ENCODE results near the gene SLCO2B1.

The SLCO2B1 gene

DNA sequence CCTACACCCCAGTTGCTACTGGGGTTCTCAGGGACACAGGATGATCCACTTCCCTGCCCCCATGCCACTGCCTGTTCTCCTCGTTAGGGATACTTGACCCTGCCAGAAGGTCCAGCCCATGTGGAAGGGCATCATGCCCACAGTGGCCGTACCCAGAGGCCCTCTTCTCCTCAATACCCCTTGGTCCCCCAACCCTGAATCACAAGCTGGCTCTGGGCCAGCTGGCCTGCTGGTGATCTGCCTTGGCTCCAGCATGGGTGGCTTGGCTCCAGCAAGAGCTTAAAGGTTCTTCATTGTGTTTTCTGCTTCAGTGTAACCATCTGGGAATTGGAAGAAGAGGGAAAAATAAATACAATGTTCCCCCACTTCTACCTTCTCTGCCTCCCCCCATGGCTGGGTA lies 78.6 kb downstream of the SLCO2B1 start:
- Mint-ChIP-seq H3K27me3 (ENCODE audit: low read depth) (peaks cover 4% of the 10 kb centered on the region), H3K36me3 (ENCODE audit: low read depth) (no peaks in the 10 kb centered on the region), H3K9me3 (no peaks in the 10 kb centered on the region), H3K4me1 (ENCODE audit: low read depth) (no peaks in the 10 kb centered on the region), H3K27ac (no peak overlapping the region), H3K4me3 (no peak overlapping the region)

DNA sequence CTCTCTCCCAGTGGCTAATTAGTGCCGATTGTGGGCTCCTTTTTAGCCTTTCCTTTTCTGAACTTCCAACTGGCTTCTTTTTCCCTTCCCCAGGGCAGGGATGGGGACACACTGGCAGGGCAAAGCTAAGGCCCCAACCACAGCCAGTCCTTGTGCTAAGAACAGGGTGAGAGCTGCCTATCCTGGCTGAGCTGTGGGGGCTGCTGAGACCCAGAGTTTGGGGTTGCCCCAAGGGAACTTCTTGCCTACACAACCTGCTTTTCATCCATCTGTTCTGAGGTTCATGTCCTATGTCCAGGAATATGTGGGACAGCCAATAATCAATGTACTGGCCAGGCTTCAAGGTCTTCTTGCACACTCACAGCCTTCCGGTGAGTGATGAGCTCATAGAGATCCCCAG lies 79.7 kb downstream of the SLCO2B1 start:
- Mint-ChIP-seq H3K36me3 (ENCODE audit: low read depth) (no peaks in the 10 kb centered on the region), H3K9me3 (no peaks in the 10 kb centered on the region), H3K27ac (no peak overlapping the region), H3K4me3 (no peak overlapping the region), H3K27me3 (ENCODE audit: low read depth) (peaks cover 7% of the 10 kb centered on the region), H3K4me1 (ENCODE audit: low read depth) (no peaks in the 10 kb centered on the region)

DNA sequence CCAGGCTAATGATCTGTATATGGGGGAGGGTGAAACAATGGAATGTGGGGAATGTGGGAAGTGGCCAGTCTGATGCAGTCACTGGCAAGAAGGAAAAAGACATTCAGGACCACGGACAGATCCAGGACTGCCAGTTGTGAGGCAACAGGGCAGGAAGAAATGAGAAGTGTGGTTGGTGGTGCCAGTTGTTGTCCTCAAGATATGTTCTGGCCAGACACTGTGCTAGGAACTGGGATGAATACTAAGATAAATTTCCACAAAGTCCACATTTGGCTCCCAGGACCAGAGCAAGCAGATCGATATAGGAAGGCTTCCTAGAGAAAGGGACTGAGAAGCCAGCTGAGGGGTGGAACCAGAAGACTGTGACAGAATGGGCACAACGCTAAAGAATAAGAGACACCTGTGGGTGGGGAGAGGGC lies 82.9 kb downstream of the SLCO2B1 start:
- H3K27ac Mint-ChIP-seq, result no peak overlapping the region
- H3K36me3 Mint-ChIP-seq (ENCODE audit: low read depth), result no peaks in the 10 kb centered on the region
- H3K27me3 Mint-ChIP-seq (ENCODE audit: low read depth), result peaks cover 23% of the 10 kb centered on the region
- no peaks in the 10 kb centered on the region for H3K9me3 Mint-ChIP-seq
- H3K4me3 Mint-ChIP-seq, result no peak overlapping the region
- no peaks in the 10 kb centered on the region for H3K4me1 Mint-ChIP-seq (ENCODE audit: low read depth)

DNA sequence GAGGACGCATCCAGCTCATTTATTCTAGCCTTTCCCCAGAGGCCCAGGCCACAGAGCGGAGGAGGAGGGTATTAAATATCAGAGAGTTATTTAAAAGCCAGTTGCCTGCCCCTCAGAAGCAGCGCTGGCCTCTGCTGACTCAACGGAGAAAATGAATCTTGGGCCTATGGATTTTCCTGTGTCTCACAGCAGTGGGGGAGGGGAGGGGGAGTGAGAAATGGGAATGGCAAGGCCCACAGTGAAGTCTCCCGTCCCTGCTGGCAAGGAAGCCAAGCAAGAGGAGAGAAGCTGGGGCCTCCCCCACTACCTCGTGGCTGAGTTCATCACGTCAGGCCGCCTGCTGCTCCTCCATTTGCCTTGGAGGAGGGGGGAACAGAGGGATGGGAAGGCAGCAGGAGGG lies 85.2 kb downstream of the SLCO2B1 start:
- H3K27ac Mint-ChIP-seq, result no peak overlapping the region
- no peaks in the 10 kb centered on the region for H3K9me3 Mint-ChIP-seq
- H3K4me3 Mint-ChIP-seq, result no peak overlapping the region
- no peaks in the 10 kb centered on the region for H3K36me3 Mint-ChIP-seq (ENCODE audit: low read depth)
- H3K27me3 Mint-ChIP-seq (ENCODE audit: low read depth), result peaks cover 40% of the 10 kb centered on the region
- H3K4me1 Mint-ChIP-seq (ENCODE audit: low read depth), result no peaks in the 10 kb centered on the region

DNA sequence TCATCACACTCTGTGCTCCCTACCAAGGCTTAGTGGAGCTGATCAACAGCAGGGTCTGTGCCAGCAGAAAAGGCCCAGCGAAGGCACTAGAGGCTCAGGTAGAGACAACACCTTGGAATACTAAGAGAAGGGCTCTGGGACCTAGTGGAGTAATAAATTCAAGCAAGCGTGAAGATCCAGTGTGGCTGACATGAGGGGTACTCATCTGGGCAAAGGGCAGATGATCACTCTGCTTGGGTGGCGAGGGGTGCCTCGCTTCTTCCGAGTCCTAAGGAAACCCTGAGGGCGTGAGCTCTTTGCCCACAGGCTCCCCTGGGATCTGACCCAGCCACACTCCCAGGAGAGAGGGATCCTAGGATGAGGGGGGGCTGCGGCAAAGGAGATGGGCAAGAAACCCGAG lies 86.1 kb downstream of the SLCO2B1 start:
- Mint-ChIP-seq H3K27me3 (ENCODE audit: low read depth) (peaks cover 41% of the 10 kb centered on the region), H3K36me3 (ENCODE audit: low read depth) (no peaks in the 10 kb centered on the region)

DNA sequence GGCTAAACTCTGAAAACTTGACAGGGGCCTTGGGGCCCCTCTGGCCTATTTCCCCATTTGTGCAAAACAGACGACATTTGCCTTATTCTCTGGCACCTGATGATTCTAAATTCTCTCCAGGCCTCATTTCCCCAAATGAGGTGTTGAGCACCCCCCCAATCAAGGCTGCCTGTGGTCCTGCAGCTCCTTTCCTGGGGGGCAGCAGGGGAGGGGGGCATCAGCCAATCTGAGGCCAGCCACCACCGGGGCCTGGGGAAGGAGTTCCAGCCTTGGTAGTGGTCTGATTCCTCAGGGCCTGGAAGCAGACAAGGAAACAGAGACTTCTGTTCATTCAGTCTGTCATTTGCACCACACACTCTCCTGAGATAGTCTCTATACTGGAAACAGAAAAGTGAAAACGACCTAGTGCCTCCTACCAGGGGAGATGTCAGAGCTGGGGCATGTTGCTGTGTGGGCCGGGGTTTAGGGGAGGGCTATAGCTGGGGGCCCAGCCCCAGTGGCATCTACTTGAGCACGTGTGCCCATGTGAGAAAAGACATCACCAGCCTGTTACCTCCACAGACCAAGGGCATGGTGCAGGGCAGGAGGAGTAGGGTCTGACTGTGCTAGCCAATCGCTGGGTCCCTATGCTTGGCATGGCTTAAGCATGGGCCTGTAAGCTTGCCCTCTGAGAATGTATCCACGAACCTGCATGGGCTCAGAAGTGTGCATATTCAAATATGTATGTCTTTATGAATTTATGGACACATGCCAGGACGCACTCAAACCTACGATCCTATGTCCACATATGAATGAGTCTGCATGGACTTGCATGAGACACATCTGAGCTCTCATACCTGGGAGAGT lies 87.9 kb downstream of the SLCO2B1 start:
- no peaks in the 10 kb centered on the region for H3K36me3 Mint-ChIP-seq (ENCODE audit: low read depth)
- no peak overlapping the region for H3K27ac Mint-ChIP-seq
- no peaks in the 10 kb centered on the region for H3K9me3 Mint-ChIP-seq
- peak overlapping the region; percentile 40 for H3K4me3 Mint-ChIP-seq
- peaks cover 4% of the 10 kb centered on the region for H3K4me1 Mint-ChIP-seq (ENCODE audit: low read depth)
- peaks cover 59% of the 10 kb centered on the region for H3K27me3 Mint-ChIP-seq (ENCODE audit: low read depth)

More for the DNA sequence above, 86.1 kb downstream of the SLCO2B1 start:
- Mint-ChIP-seq H3K9me3 (no peaks in the 10 kb centered on the region), H3K27ac (no peak overlapping the region), H3K4me1 (ENCODE audit: low read depth) (peaks cover under 1% of the 10 kb centered on the region), H3K4me3 (no peak overlapping the region)

DNA sequence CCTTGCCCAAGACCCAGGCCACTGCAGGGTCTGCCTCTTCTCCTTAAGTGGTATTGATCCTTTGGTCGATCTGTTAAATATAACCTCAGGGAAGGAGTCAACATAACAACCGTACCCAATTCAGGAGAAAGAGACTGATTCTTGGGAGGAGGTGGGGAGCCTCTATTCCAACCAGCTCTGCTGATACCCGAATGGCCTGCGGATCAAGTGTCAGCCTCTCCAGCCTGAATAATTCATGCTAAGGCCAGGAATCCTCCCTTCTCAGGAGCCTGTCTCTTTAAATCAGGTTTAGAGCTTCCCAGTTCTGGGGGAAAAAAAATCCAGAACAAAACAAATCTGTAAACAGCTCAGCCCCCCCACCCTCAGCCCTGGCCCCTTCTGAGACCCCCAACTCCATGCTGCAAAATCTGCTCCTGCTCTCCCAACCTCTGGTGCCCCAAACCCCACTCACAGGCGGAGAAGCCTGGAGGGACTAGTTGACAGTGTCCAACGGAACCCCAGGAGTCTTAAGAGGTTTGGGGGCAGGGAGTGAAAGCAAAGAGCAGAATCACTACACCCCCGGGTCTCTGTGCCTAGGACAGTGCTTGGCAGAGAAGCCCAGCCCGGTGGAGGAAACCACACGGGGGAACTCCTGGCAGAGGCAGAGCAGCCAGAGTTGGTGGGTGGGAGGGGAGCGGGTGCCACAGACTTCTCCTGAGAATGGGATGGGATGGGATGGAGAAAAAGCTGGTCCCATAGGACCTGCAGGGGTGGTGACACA lies 88.8 kb downstream of the SLCO2B1 start:
- Mint-ChIP-seq H3K4me3 (peak overlapping the region; percentile 72), H3K9me3 (no peaks in the 10 kb centered on the region), H3K4me1 (ENCODE audit: low read depth) (peaks cover 4% of the 10 kb centered on the region), H3K36me3 (ENCODE audit: low read depth) (no peaks in the 10 kb centered on the region), H3K27ac (no peak overlapping the region), H3K27me3 (ENCODE audit: low read depth) (peaks cover 68% of the 10 kb centered on the region)

DNA sequence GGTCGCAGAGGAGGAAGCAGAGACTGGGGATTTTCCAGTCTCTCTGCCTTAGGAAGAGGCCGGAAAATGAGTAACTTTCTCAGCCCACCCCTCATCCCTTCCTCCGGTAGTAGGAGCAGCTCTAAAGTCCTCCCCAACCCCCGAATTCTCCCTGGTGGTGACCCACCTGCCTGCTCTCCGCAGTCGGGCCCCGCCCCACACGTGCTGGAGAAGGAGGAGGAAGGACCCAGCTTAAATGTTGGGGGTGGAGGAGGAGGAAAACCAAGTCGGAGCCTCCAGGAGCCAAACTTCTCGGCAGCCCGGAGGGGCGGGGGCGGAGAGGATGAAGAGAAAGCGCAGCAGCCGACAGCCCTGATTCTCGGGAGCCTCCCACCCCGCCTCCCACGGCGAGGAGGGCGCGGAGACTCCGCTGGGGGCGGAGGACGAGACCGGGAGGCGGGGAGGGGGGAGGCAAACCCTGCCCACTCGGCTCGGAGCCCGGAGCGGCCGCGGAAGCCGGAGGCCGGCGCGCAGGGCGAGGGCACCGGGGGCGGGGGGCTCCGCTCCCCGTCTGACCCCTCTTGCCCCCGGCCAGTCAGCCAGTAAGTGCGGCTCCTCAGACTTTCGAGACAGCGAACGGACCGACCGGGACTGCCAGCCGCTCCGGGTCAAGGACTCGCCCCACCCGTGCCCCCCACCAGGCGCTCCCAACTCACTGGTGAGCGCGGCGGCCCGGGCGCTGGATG lies 89.6 kb downstream of the SLCO2B1 start, which contains the start of gene TPBGL:
Gene TPBGL (plus strand): TSS at position 464 of the 725 bp plus-strand sequence. CDS start 276 bp downstream, outside the sequence.
- Mint-ChIP-seq H3K4me3 (peak within 1 kb of the TSS; percentile 72), H3K27me3 (ENCODE audit: low read depth) (peaks cover 74% of the 10 kb centered on the region), H3K4me1 (ENCODE audit: low read depth) (peaks cover 4% of the 10 kb centered on the region)

DNA sequence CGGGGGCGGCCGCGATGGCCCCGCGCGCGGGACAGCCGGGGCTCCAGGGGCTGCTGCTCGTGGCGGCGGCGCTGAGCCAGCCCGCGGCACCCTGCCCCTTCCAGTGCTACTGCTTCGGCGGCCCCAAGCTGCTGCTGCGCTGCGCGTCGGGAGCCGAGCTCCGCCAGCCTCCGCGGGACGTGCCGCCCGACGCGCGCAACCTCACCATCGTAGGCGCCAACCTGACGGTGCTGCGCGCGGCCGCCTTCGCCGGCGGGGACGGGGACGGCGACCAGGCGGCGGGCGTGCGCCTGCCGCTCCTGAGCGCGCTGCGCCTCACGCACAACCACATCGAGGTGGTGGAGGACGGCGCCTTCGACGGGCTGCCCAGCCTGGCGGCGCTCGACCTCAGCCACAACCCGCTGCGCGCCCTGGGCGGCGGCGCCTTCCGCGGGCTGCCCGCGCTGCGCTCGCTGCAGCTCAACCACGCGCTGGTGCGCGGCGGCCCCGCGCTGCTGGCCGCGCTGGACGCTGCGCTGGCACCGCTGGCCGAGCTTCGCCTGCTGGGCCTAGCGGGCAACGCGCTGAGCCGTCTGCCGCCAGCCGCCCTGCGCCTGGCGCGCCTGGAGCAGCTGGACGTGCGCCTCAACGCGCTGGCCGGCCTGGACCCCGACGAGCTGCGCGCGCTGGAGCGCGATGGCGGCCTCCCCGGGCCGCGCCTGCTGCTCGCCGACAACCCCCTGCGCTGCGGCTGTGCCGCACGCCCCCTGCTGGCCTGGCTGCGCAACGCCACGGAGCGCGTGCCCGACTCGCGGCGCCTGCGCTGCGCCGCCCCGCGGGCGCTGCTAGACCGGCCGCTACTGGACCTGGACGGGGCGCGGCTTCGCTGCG lies 90.4 kb downstream of the SLCO2B1 start:
- Mint-ChIP-seq H3K27me3 (ENCODE audit: low read depth) (peaks cover 68% of the 10 kb centered on the region), H3K36me3 (ENCODE audit: low read depth) (no peaks in the 10 kb centered on the region), H3K4me1 (ENCODE audit: low read depth) (peaks cover 4% of the 10 kb centered on the region), H3K27ac (no peak overlapping the region), H3K9me3 (no peaks in the 10 kb centered on the region), H3K4me3 (peak overlapping the region; percentile 71)

More for the DNA sequence above, 89.6 kb downstream of the SLCO2B1 start, which contains the start of gene TPBGL:
- Mint-ChIP-seq H3K27ac (no peak within 1 kb of the TSS), H3K9me3 (no peaks in the 10 kb centered on the region), H3K36me3 (ENCODE audit: low read depth) (no peaks in the 10 kb centered on the region)

DNA sequence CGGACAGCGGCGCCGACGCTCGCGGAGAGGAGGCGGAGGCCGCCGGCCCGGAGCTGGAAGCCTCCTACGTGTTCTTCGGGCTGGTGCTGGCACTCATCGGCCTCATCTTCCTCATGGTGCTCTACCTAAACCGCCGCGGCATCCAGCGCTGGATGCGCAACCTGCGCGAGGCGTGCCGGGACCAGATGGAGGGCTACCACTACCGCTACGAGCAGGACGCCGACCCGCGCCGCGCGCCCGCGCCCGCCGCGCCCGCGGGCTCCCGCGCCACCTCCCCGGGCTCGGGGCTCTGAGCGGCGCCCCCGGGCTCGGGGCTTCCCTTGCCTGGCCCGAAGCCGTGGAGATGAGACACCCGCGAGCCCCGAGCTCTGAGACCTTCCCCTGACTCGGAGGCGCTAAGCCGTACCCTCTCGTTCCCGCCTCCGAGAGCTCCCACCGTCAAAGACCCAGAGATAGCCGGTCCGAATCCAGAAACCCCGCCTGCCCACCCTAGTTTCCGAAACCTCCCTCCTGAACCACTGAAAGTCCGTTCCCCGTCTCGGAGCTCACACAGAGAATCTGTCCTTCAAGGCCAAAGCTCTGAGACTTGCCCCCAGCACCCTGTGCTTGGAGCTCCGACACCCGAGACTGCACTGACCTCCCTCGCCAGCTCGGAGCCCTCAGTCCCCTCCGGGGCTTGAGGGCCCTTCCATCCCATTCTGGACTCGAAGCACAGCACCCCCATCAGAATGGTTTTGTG lies 91.2 kb downstream of the SLCO2B1 start:
- Mint-ChIP-seq H3K36me3 (ENCODE audit: low read depth) (no peaks in the 10 kb centered on the region), H3K4me3 (peak overlapping the region; percentile 79), H3K27ac (peak overlapping the region; percentile 26), H3K4me1 (ENCODE audit: low read depth) (peaks cover 4% of the 10 kb centered on the region), H3K27me3 (ENCODE audit: low read depth) (peaks cover 65% of the 10 kb centered on the region), H3K9me3 (no peaks in the 10 kb centered on the region)

DNA sequence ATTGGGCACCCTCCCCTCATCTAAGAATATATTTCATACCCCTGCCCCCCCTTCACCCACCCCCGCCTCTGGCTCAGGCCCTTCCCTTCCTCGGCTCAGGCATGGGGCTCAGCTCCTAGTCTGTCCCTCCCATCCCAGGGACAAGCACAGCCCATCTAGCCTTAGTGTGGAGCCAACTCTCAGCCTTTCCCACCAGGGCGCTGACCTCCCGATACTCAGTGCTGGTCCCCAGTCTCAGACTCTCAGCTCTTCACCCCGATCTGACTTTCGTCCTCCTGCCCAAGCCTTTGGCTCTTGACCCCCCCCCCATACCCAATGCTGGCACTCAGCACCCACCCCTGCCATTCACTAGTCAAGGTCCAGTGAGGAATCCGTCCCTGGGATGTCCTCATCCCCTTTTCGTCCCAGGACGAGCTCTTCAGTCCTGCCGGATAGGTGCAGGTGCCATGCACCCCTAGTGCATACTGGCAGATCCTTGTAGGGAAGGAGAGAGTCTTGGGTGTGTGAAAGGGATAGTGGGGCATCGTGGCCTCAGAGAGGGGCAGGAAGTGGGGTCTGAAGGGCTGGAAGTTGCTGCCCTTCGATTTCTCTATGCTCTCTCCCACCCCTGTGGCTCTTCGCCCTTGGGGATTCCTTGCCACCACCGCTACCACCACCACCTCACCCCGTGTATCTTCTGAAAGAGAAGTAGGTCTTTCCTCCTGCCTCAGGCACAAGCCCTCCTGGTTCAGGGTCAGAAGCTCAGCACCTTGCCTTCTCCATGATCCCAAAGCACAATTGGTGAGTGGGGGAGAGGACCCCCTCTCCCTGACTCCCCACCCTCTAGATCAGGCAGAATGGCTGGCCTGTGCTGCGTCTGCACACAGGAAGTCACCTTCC lies 92.1 kb downstream of the SLCO2B1 start:
- Mint-ChIP-seq H3K4me1 (ENCODE audit: low read depth) (peaks cover 4% of the 10 kb centered on the region), H3K4me3 (peak overlapping the region; percentile 79), H3K27me3 (ENCODE audit: low read depth) (peaks cover 58% of the 10 kb centered on the region), H3K27ac (no peak overlapping the region), H3K9me3 (no peaks in the 10 kb centered on the region), H3K36me3 (ENCODE audit: low read depth) (no peaks in the 10 kb centered on the region)

DNA sequence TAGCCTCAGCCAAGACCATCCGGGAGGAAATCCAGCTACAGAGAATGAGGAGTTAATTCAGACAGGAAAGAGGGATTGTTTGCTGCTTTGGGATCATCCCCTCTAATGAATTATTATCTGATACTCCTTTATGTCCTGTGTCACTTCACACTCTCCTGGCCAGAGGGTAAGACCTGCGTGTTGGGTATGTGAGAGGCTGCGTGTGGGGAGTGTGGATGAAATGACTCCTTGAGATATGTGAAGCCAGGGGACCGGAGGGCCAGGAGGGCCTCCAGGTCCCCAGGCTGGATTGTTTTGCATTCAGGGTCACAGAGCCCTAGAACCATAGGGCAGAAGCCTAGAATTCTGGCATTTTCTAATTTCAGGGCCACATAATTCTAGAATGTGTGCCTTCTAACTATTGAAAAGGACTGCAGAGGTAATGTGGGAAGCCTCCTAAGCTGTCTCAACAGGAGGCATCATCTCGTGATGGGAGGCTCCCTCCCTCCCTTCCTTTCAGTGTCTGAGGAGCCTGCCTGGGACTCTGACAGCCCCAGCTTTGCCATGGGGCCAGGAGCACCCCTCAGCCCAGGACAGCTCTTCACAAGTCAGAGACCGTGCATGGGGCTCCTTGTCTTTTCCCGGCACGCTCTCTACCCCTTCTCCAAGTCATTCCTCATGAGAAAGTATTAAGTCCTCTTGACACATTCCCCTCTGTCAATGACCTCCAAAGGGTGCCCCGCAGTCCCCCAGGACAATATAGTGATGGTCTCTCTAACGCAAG lies 93.3 kb downstream of the SLCO2B1 start:
- peaks cover 7% of the 10 kb centered on the region for H3K4me1 Mint-ChIP-seq (ENCODE audit: low read depth)
- H3K27ac Mint-ChIP-seq, result no peak overlapping the region
- peaks cover 56% of the 10 kb centered on the region for H3K27me3 Mint-ChIP-seq (ENCODE audit: low read depth)
- H3K4me3 Mint-ChIP-seq, result no peak overlapping the region
- no peaks in the 10 kb centered on the region for H3K36me3 Mint-ChIP-seq (ENCODE audit: low read depth)
- no peaks in the 10 kb centered on the region for H3K9me3 Mint-ChIP-seq

Measured in T-helper 1 cell treated with Interleukin-12 subunit alpha and Interleukin-12 subunit beta and Interleukin-4 antibody, amounts not matched to agents 30 μg/mL and 1 μg/mL, for 36 hours (primary cell).